Left lobe of liver (tissue), 2 donors: ENCODE results near the gene GBX1. TPM values are rescaled to one million over a fixed set of nuclear protein-coding genes. Genes with fewer than 3 reads are reported as not detected.

Experiments used
- ATAC-seq: fragments of 200-7000 bp; cut with Tn5 transposase; one replicate; pipeline ENCODE4 v1.9.1; 2020; ENCODE audit warnings: mild to moderate bottlenecking, moderate library complexity
- DNase-seq: peaks from one replicate; pipeline ENCODE4 v3.0.0-alpha.2; 2020; ENCODE audit warnings: low spot score
- total RNA-seq: library from RNA; stranded (reverse); gene quantifications from one replicate; pipeline ENCODE4 v1.2.1, GENCODE V29; 2021
- donor health status: DM: no; HTN: no; CAD: no; lungs with moderate emphysema.
- donor health status: DM: no; HTN: yes; CAD: no.

Gene GBX1
- not detected for total RNA-seq

- DNase-seq (no peak), ATAC-seq (peak; percentile 64)
These were observed at the start of gene GBX1 for GRCh38 chr7:151167197-151167961. GBX1 (minus strand) TSS chr7:151167694; CDS start chr7:151167548, 146 bp downstream.

DNA sequence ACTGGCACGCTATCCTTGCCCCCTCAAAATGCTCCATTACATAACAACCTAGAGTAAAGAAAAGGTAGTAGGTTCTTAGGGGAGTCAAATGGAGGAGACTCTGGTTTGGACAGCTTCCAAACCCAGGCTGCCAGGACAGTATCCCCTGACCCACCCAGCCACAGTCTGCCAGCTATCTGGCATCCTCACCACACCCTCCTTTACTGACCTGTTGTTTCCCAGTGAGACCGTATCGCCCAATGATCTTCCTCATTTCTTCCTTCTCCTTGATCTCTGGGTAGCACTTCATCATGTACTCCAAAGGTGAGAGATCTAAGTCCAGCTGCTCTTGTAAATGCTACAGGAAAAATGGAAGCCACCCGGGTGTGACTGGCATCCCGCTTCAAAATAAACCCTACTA lies 47.9 kb upstream of the GBX1 start:
- no peak for DNase-seq
- no peak for ATAC-seq

DNA sequence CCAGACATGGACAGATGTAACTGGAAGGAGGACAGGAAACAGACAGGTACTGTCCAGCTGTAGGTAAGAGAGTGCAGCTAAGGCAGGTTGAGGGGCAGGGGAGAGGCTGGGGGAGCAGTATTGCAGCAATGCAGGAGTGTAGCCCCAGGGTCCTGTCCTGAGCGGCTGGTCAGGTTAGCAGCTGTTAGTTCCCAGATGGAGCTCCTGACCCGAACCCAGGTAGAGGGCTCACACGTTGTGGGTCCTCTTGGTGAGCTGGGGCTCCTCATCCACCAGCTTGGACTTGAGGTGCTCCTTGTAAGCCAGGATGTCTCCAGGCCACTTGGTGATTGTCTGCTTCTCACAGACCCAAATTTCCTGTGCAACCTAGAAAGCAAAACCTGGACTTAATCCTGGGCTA lies 46.3 kb upstream of the GBX1 start:
- DNase-seq (no peak), ATAC-seq (no peak)

DNA sequence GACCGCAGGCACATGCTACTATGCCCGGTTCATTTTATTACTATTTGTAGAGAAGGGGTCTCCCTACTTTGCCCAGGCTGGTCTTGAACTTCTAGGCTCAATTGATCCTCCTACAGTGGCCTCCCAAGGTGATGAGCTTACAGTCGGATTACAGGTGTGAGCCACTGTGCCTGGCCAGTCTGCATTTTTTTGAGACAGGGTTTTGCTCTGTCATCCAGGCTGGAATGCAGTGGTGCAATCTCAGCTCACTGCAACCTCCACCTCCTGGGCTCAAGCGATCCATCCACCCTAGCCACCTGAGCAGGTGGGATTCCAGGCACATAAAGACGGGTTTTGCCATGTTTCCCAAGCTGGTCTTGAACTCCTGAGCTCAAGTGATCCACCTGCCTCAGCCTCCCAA lies 45.1 kb upstream of the GBX1 start:
- ATAC-seq = no peak
- no peak for DNase-seq

GRCh38 chr7:151211155-151211772 lies 43.8 kb upstream of the GBX1 start:
- no peak for ATAC-seq
- no peak for DNase-seq

DNA sequence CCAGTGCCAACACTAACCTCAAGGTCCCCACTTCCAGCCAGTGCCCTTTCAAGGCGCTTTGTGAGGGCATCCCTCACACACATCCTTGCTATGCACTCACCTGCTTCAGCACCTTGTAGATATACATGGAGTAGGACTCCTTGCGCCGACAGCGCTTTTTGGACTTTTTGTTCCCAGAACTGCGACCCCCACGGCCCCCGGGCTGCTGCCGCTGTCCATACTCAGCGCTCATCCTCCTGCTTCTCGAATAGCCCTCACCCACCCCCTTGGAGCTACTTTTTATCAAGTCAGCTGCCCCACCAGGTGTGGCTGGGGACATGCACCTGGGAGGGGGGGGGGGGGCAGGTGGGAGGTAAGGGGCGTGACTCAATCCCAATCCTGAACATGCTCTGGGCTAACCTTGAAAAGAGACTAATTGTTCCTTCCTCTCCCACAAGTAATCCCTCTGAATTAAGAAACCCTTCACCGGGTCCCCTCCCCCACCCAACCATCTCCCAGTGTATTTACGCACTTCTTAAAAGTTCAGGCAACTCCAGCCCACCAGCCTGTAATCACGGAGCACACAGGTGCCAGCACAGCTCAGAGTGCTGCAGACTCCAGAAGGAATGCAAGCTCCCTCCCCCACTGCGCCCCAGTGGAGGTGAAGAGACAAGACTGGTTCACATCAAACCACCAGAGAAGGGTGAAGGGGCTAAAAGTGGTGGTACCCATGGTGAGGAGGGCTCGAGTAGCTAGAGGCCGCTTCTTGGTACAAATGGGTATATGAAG lies 42.8 kb upstream of the GBX1 start, which contains the start of gene H2BK1:
TSS of gene H2BK1 (minus strand) at position 402 of the 768 bp plus-strand sequence. CDS start at position 232, 170 bp downstream.
- ATAC-seq (no peak), DNase-seq (no peak)

DNA sequence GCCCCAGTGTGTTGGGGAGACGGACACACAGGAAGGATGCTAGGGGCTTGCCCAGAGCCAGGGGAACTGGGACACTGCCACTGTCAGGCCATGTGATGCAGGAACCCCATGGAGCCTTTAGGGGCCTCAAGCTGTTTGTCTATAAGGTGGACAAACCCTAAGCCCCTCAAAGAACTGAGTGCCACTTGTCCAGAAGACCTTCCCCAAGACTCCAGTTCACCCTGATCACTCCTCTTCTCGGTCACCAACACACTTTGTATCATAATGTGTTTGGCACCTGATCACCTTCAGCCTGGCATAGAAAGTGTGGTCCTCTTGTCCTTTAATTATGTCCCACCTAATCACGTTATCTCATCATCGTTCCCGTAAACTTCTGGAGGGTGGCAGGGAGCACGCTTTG lies 42.1 kb upstream of the GBX1 start:
- DNase-seq (no peak), ATAC-seq (no peak)

DNA sequence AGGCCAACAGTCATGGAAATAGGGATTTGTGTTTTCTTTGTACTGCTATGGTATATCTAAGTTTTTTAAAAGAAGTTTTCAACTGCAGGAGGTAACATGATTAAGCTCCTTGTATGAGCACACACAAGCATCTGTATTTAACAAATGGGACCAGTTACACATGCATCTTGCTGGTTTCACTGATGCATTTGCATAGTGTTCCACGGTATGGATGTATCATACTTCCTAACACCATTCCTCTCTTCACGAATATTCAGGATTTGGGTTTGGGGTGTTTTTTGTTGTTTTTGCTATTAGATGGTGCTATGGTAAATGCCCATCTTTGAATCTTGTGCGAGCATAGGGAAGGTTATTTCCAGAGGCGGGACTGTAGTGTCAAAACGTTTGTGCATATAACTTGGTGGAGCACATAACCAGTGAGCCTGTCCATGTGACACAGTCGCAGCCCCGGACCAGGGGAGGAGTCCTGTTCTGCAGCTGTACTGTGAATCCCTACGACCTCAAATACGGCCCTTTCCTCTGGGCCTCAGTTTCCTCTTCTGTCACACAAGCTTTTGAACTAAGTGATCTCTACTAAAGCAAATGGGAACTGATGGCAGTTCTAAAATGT lies 40.9 kb upstream of the GBX1 start:
- no peak for DNase-seq

GRCh38 chr7:151207804-151208203 lies 40.3 kb upstream of the GBX1 start:
- no peak for DNase-seq

More for the DNA sequence above, 40.9 kb upstream of the GBX1 start:
- ATAC-seq = no peak

DNA sequence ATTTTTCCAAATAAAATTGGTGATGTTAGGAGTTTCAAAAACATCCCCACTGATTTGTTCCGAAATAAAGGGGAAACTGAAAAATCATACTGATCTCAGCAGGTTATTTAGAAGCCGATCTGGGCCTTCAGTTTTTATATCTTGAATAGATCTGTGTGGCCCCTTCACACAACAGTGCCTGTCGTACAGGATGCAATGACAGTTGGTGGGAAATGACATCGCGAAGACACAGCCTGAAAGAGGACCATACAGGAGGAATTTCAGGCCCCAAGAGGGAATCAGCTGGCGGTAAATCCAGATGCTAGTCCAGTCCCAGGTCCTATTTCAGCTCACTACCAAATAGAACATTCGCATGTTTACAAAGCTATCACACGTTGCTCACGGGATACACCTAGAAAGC lies 39.8 kb upstream of the GBX1 start:
- ATAC-seq (no peak), DNase-seq (no peak)

More at GRCh38 chr7:151207804-151208203, 40.3 kb upstream of the GBX1 start:
- ATAC-seq = no peak

GRCh38 chr7:151206914-151207313 lies 39.4 kb upstream of the GBX1 start:
- DNase-seq = no peak
- ATAC-seq = no peak

DNA sequence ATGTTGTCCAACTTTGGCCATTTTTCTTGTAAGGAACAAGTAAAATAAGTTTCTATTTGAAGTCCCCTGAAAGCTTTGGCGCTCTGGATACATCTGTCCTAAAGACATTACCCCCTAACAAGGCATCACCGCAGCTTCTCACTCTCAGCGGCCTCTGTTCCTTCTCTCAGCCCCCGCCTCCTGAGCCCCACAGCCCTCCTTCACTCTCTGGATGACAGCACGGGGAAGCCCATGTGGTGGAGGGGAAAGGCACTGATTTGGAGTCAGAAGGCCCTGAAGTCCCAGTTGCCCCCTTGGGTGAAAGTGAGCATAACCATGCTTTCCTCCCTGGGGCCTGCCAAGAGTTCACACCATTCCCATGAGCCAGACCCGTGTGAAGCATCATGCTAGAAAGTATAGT lies 38.2 kb upstream of the GBX1 start:
- ATAC-seq (no peak), DNase-seq (no peak)

DNA sequence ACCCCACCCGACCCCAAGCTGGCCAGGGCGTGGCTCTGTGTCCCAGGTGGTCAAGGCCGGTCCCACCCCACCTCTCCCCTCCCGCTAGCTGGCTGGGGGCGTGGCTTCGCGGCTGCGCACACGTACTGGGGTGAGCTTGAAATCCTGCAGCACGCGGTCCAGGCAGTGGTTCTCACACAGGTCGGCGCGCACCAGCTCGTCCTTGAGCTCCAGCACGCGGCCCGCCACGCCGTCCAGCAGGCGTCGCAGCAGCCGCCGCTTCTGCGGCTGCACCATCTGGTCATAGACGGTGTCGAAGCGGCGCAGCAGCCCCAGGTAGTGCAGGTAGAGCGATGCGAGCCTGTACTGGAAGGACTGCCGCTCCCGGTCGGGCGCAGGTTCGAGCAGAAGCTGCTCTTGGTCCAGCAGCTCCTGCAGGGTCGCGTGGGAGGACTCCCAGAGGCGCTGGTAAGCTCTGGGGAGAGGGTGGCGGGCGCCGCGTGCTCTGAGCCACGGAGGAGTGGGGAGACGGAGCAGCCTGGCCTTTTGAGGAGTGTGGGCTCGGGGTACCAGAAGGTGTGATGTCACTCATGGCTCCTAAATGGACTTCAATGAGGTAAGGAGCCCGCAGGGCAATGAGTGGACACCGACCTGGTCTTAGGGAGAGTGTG lies 37.0 kb upstream of the GBX1 start:
- ATAC-seq = no peak

GRCh38 chr7:151202836-151203235 lies 35.3 kb upstream of the GBX1 start:
- ATAC-seq = no peak
- DNase-seq = no peak

More for the DNA sequence above, 37.0 kb upstream of the GBX1 start:
- DNase-seq = no peak

GRCh38 chr7:151201751-151202150 lies 34.3 kb upstream of the GBX1 start:
- DNase-seq = no peak
- no peak for ATAC-seq

- DNase-seq = no peak
- ATAC-seq = no peak
These were observed 33.9 kb upstream of the GBX1 start for GRCh38 chr7:151201344-151201743.

DNA sequence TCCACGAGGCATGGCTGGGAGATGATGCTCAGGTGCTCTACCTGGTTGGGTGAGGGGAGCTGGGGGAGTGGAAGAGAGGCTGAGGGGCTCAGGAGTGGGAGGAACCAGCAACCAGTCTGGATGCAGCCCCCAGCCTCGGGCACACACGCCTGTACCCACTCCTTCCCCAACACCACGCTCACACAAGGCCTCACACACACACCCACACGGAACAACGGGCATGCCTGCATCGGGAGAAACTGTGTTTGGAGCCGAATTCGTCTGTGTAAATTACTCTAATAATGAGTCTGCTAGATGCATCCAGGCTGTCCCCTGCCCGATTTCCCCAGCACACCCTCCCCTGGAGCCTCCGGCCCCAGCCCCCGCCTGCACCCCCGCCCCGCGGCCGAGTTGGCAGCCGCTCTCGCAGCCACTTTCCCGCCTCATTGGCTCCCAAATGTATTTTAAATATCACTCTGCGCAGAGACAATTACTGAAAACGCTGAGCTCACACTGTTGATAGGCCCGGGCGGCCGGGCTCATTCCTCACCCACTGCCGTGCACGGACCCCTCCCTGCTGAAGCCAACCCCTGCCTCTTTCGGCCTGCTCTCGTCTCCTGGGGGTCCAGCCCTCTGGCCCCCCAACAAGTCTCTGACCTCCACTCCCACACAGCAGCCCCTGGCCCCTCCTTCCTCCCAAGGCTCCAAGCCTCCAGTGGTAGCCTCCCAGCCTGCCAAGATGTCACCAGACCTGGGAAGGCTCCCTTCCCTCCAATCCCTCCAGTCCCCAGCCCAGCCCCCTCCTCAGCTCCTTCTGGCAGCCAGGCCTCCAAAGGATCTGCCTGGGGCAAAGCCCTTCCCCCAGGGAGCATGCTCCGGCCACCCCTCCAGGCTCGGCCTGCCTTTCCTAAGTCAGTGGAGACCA lies 31.7 kb upstream of the GBX1 start:
- DNase-seq (no peak), ATAC-seq (no peak)

DNA sequence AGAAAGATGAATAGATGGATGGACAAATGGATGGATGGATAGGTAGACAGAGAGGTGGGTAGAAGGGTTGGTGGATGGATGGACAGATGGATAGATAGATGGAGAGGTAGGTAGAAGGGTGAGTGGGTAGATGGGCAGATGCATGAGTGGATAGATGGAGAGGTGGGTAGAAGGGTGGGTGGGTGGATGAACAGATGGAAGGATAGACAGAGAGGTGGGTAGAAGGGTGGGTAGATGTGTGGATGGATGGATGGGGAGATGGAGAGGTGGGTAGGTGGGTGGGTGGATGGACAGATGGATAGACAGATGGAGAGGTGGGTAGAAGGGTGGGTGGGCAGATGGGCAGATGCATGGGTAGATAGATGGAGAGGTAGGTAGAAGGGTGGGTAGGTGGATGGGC lies 30.4 kb upstream of the GBX1 start:
- no peak for ATAC-seq

GRCh38 chr7:151195616-151196450 lies 28.3 kb upstream of the GBX1 start:
- no peak for DNase-seq
- ATAC-seq = no peak

More for the DNA sequence above, 30.4 kb upstream of the GBX1 start:
- no peak for DNase-seq
